Measurements from ENCODE around the gene KRT73.

KRT73 gene

GRCh38 chr12:52663420-52663819 is 45.1 kb upstream of the KRT73 start:
- Histone ChIP-seq H3K36me3 (ENCODE audit: insufficient read depth) (no peaks in the 10 kb centered on the region), H4K20me1 (ENCODE audit: insufficient read depth) (no peaks in the 10 kb centered on the region), H3K27ac (no peak overlapping the region), H3K9ac (no peak overlapping the region), H3K79me2 (ENCODE audit: insufficient read depth, low read depth) (no peaks in the 10 kb centered on the region), H3K27me3 (ENCODE audit: insufficient read depth, low read depth) (peaks cover 15% of the 10 kb centered on the region; the same call in 1 of the 2 replicates), H3K4me2 (no peak overlapping the region), H2AFZ (ENCODE audit: low read depth) (no peak overlapping the region), H3K4me1 (ENCODE audit: low read depth, poor library complexity, severe bottlenecking) (no peaks in the 10 kb centered on the region), H3K4me3 (IDR thresholded peaks at IDR 0.05; ENCODE audit: insufficient read depth, low read depth, low read length) (no peak overlapping the region)
- TF ChIP-seq, protein P1, sequence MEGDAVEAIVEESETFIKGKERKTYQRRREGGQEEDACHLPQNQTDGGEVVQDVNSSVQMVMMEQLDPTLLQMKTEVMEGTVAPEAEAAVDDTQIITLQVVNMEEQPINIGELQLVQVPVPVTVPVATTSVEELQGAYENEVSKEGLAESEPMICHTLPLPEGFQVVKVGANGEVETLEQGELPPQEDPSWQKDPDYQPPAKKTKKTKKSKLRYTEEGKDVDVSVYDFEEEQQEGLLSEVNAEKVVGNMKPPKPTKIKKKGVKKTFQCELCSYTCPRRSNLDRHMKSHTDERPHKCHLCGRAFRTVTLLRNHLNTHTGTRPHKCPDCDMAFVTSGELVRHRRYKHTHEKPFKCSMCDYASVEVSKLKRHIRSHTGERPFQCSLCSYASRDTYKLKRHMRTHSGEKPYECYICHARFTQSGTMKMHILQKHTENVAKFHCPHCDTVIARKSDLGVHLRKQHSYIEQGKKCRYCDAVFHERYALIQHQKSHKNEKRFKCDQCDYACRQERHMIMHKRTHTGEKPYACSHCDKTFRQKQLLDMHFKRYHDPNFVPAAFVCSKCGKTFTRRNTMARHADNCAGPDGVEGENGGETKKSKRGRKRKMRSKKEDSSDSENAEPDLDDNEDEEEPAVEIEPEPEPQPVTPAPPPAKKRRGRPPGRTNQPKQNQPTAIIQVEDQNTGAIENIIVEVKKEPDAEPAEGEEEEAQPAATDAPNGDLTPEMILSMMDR (conservative IDR thresholded peaks at IDR 0.05; ENCODE audit: low read depth, low read length) = no peak

DNA sequence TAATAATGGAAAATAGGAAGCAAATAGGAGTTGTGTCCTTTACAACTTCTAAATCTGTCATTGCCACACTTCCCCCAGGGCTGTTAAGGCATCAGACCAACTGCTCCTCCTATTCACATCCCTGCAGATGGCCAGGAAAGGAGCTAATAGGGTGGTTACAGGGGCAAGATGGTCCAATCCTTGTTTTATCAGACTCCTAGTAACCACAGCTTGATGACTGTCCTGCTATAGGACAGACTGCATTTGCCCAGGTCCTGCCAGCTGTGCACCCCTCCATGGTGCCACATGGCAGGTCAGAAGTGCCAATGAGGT is 44.5 kb upstream of the KRT73 start:
- TF ChIP-seq, protein P1 (conservative IDR thresholded peaks at IDR 0.05; ENCODE audit: low read depth, low read length) = no peak
- Histone ChIP-seq H3K27me3 (ENCODE audit: insufficient read depth, low read depth) (peaks cover 15% of the 10 kb centered on the region; the same call in 1 of the 2 replicates), H3K27ac (no peak overlapping the region)

DNA sequence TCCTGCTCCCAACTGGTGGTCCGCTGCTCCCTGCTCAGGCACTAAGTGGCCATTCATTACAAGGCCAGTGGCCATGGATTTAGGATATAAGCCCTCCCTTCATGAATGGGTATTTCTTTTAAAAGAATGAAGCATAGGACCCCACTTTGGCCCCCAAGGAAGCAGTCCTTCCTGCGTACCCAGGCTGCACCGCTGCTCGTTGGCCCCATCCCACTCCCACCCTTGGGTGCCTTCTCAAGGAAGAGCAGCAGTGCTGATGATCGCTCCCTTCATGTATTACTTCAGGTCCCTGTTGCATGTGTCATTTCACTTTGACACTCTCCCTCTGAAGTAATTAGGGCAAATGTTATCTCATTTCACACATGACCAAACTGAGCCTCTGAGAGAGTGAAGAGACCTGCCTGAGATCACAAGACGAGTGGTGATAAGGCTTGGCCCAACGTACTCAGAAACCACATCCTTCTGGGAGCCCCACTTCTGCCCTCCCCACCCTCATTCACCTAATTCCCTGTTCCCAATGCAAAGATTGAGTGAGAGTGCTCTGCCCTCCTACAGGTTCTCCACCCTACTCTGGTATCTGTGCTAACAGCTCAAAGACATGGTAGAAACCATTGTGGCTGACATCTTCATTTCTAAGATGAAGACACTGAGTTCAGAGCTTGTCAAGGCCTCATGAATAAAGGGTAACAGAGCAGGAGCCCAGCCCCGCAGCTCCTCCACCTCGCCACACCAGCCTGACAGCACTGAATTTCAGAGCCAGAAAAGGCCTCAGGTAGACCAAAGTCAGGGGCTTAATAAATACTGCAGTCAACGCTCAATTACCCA is 43.9 kb upstream of the KRT73 start:
- Histone ChIP-seq H3K4me3 (IDR thresholded peaks at IDR 0.05; ENCODE audit: insufficient read depth, low read depth, low read length) (no peak overlapping the region), H3K27ac (no peak overlapping the region), H3K27me3 (ENCODE audit: insufficient read depth, low read depth) (peaks cover 21% of the 10 kb centered on the region; the same call in 1 of the 2 replicates), H3K9ac (no peak overlapping the region), H3K4me2 (no peak overlapping the region), H3K36me3 (ENCODE audit: insufficient read depth) (no peaks in the 10 kb centered on the region), H3K4me1 (ENCODE audit: low read depth, poor library complexity, severe bottlenecking) (no peaks in the 10 kb centered on the region), H2AFZ (ENCODE audit: low read depth) (no peak overlapping the region), H3K79me2 (ENCODE audit: insufficient read depth, low read depth) (no peaks in the 10 kb centered on the region), H4K20me1 (ENCODE audit: insufficient read depth) (no peaks in the 10 kb centered on the region)
- TF ChIP-seq, protein P1 (conservative IDR thresholded peaks at IDR 0.05; ENCODE audit: low read depth, low read length) = no peak

More for the DNA sequence above, 44.5 kb upstream of the KRT73 start:
- no peaks in the 10 kb centered on the region for H3K36me3 ChIP-seq (ENCODE audit: insufficient read depth)
- H3K4me2 ChIP-seq = no peak overlapping the region
- H3K4me1 ChIP-seq (ENCODE audit: low read depth, poor library complexity, severe bottlenecking) = no peaks in the 10 kb centered on the region
- H3K4me3 ChIP-seq (IDR thresholded peaks at IDR 0.05; ENCODE audit: insufficient read depth, low read depth, low read length) = no peak overlapping the region
- no peaks in the 10 kb centered on the region for H3K79me2 ChIP-seq (ENCODE audit: insufficient read depth, low read depth)
- no peak overlapping the region for H3K9ac ChIP-seq
- no peaks in the 10 kb centered on the region for H4K20me1 ChIP-seq (ENCODE audit: insufficient read depth)
- no peak overlapping the region for H2AFZ ChIP-seq (ENCODE audit: low read depth)

DNA sequence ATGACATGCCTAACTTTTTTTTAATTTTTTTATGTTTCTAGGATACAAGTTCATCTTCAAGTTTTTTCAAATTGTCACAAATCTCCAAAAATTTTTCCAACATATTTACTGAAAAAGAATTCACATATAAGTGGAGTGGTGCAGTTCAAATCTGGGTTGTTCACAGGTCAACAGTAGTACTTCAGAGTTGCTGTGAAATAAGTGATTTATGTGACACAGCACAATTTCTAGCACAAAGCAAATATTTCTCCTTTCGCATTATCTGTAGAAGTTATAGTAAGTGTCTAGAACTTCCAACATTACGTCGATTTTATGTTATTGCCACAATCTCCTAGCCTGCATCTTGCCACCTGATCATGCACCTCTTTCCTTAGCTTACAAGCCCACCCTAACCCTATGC is 43.3 kb upstream of the KRT73 start:
- Histone ChIP-seq H3K4me3 (IDR thresholded peaks at IDR 0.05; ENCODE audit: insufficient read depth, low read depth, low read length) (no peak overlapping the region), H3K36me3 (ENCODE audit: insufficient read depth) (no peaks in the 10 kb centered on the region), H3K9ac (no peak overlapping the region)

More for the DNA sequence above, 43.3 kb upstream of the KRT73 start:
- Histone ChIP-seq H3K79me2 (ENCODE audit: insufficient read depth, low read depth) (no peaks in the 10 kb centered on the region), H3K4me1 (ENCODE audit: low read depth, poor library complexity, severe bottlenecking) (no peaks in the 10 kb centered on the region), H3K27me3 (ENCODE audit: insufficient read depth, low read depth) (peaks cover 21% of the 10 kb centered on the region; the same call in 1 of the 2 replicates), H4K20me1 (ENCODE audit: insufficient read depth) (no peaks in the 10 kb centered on the region), H3K27ac (no peak overlapping the region), H3K4me2 (no peak overlapping the region), H2AFZ (ENCODE audit: low read depth) (no peak overlapping the region)
- TF ChIP-seq, protein P1 (conservative IDR thresholded peaks at IDR 0.05; ENCODE audit: low read depth, low read length) = no peak

Data from KMS-11 (cell line).